Stimulated activated CD4-positive, alpha-beta T cell treated with anti-CD3 and anti-CD28 coated beads, Interleukin-1b, Interleukin-23, amount 100 ng/mL, for 1 hour (primary cell): ENCODE data around the gene MAGI3.
"Not testable (repeated sequence)": the region's sequence is repeated elsewhere in the genome, so short reads cannot be mapped to it uniquely, and the experiment has no call there.

ENCODE experiments used
- DNase-seq, 2 donors: peaks; one replicate each; pipeline ENCODE4 v3.0.0-alpha.2; 2020; ENCODE audit warnings: low read depth in 2 of 2

MAGI3 gene

DNA sequence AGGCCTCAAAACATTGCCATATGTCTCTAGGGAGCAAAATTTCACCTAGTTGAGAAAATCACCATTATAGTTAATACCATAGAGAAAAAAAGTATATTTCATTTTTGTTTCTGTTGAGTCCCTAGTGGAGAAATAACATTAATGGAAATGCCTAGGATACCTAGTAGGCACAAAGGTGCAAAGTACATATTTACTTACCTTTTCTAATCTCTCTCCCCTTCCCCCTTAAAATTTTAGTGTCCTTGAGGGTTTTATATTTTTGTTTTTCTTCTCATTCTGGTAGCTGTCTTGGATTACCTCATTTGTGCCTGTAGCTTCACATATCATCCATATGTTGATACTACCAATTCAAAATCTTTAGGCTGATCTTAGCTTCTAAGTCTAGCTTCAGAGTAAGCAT, 127.0 kb downstream of the MAGI3 start:
- DNase-seq = no peak

- no peak for DNase-seq
These were observed 127.7 kb downstream of the MAGI3 start for GRCh38 chr1:113517983-113518382.

GRCh38 chr1:113519556-113519955, 129.2 kb downstream of the MAGI3 start:
- no peak for DNase-seq

DNA sequence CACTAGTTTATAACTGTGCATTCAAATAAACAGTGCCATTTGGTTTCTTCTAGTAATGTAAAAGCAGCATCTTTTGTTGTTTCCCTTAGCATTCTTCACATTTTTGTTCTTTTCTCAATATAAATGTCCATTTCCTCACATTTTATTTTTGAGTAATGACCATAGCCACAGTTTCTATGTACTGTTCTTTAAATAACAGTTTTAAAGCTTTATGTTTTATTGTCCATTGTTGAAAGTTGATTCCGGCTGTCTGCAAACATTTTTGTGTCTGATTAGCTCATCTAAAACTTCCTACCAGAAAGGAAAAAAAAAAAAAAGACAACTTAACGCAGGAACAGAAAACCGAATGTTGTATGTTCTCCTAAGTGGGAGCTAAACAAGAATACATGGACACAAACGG, 139.7 kb downstream of the MAGI3 start:
- DNase-seq = no peak

GRCh38 chr1:113531321-113531720, 141.0 kb downstream of the MAGI3 start:
- DNase-seq = no peak

- no peak for DNase-seq
These were observed 142.7 kb downstream of the MAGI3 start for GRCh38 chr1:113533061-113533460.

GRCh38 chr1:113534130-113534817, 144.0 kb downstream of the MAGI3 start:
- no peak for DNase-seq

DNA sequence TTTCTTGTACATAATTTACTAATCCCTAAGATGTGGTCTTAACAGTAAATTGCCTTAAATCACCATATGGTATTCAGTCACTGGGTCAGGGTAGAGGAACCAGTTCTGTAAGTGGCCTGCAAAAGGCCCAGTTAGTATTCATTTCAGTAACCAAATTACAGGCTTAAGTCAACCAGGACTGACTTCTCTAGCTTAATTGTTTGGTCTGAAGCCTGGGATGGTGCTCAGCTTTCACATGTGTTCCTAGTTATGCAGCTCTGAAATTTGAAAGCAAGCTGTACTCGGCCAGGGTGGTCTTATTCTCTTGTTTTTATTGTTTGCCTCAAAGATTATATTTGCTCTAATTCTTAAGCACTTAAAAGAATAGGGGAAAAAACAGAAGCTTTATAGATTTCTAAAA, 144.6 kb downstream of the MAGI3 start:
- DNase-seq = no peak

- DNase-seq = no peak
These were observed 146.0 kb downstream of the MAGI3 start for GRCh38 chr1:113536182-113536780.

GRCh38 chr1:113538225-113538624, 147.9 kb downstream of the MAGI3 start:
- no peak for DNase-seq

GRCh38 chr1:113540335-113540734, 150.0 kb downstream of the MAGI3 start:
- no peak for DNase-seq

- DNase-seq = no peak
These were observed 150.8 kb downstream of the MAGI3 start for GRCh38 chr1:113541106-113541505.

- no peak for DNase-seq
These were observed 151.9 kb downstream of the MAGI3 start for GRCh38 chr1:113542221-113542701.

- DNase-seq = no peak
These were observed 152.8 kb downstream of the MAGI3 start for GRCh38 chr1:113543110-113543509.

- DNase-seq = no peak
These were observed 154.9 kb downstream of the MAGI3 start for GRCh38 chr1:113545210-113545609.

DNA sequence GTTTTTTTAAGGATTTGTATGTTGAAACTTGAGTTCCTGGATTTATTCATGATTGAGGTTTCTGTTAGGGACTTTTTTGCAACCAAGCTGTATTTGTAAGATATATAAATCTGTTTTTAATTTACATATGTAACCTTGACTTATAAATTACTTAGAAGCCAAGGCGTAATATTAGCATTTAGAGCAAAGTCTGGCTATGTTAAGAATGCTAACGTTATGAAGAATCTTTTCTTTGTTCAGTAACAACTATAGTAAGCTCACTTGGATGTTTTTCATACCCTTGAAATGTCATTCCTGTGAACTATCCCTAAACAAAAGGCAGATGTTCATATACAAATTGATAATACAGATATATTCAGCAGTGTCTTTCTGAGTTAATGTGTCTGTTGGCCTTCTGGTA, 155.3 kb downstream of the MAGI3 start:
- no peak for DNase-seq

GRCh38 chr1:113551728-113552127, 161.4 kb downstream of the MAGI3 start:
- no peak for DNase-seq

GRCh38 chr1:113552244-113552643, 161.9 kb downstream of the MAGI3 start:
- DNase-seq = no peak

DNA sequence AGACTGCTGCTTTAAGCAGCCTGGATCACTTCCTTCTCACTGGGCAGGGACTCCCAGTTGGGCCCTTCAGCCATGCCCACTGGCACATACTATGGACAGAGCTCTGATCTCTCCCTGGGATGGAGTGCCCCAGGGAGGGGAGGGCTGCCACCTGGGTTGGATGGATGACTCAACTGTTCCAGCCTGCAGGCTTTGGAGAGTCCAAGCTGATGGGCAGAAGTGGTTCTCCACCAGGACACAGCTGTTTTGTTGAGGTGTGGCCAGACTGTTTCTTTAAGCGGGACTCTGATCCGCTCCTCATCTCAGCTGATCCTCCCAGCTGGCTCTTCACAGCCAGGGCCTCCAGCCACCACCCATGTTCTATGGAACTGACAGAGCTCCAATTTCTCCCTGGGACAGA, 166.9 kb downstream of the MAGI3 start:
- no peak for DNase-seq

DNA sequence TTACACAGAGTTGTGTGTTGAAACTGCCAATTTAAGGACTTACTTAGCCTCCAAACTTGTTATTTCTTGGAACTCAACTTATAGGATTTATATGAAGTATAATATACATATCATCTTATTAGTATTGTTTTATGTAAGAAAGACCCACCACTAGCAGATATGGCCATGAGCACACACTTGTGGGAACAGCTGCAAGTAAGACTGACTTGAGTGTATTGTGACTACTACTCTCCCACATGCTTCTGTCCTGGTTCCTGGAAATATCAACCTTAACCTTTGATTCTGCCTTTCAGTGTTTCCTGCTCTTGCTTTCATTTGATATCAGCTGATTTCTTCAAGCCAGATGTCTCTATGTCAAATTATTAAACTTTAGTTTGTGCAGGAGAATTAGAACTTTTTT, 175.3 kb downstream of the MAGI3 start:
- no peak for DNase-seq

GRCh38 chr1:113567427-113567826, 177.1 kb downstream of the MAGI3 start:
- no peak for DNase-seq

GRCh38 chr1:113575744-113576260, 185.5 kb downstream of the MAGI3 start:
- not testable (repeated sequence) for DNase-seq

DNA sequence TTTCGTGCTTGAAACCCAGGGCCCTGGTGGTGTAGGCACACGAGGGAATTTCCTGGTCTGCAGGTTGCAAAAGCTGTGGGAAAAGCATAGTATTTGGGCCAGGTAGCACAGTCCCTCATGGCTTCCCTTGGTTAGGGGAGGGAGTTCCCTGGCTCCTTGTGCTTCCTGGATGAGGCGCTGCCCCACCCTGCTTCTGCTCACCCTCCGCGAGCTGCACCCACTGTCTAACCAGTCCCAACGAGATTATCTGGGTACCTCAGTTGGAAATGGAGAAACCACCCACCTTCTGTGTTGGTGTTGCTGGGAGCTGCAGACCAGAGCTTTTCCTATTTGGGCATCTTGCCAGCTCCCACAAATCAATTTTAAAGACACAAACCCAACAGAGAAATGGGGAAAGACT, 186.0 kb downstream of the MAGI3 start:
- no peak for DNase-seq
